K562 (cell line): ENCODE data around the gene ST3GAL5. TPM values are rescaled to one million over a fixed set of nuclear protein-coding genes. Genes with fewer than 3 reads are reported as not detected.

Source experiments
- BHLHE40 ChIP-seq: IDR thresholded peaks from 2 replicates; pipeline ENCODE4 v1.6.1; 2011; ENCODE audit warnings: low read length, improper control_type of control experiment
- FOXK2 ChIP-seq, 2 experiments: fragments of 450-650 bp; IDR thresholded peaks in 1 of 2; conservative IDR thresholded peaks in 1 of 2; 2 replicates each; pipeline ENCODE4 v1.6.1; 2016; ENCODE audit warnings: low read depth in 2 of 2, mild to moderate bottlenecking in 1 of 2
- GMEB1 ChIP-seq: fragments of 250-450 bp; sonication (Bioruptor Pico); IDR thresholded peaks from 2 replicates; pipeline ENCODE4 v1.4.0; 2020; ENCODE audit warnings: mild to moderate bottlenecking
- HES1 ChIP-seq: fragments of 450-650 bp; IDR thresholded peaks from 2 replicates; pipeline ENCODE4 v1.6.1; 2016; ENCODE audit warnings: low read depth, mild to moderate bottlenecking, moderate library complexity
- MYC ChIP-seq, 2 experiments: fragments of 250-450 bp in 1 of 2; sonication (Bioruptor Pico) in 1 of 2; IDR thresholded peaks; 2 replicates each; pipeline versions ENCODE4 v1.5.1 to v1.6.1; 2012 to 2021; ENCODE audit warnings: low read depth in 2 of 2, borderline replicate concordance in 1 of 2, improper control_type of control experiment in 1 of 2, low read length in 1 of 2, mild to moderate bottlenecking in 1 of 2, moderate library complexity in 1 of 2
- NCOA4 ChIP-seq: fragments of 450-650 bp; IDR thresholded peaks from 2 replicates; pipeline ENCODE4 v1.6.1; 2018; ENCODE audit warnings: mild to moderate bottlenecking; ENCODE audit not compliant: partially characterized antibody
- NRF1 ChIP-seq, 2 experiments: fragments of 450-650 bp; IDR thresholded peaks in 1 of 2; conservative IDR thresholded peaks in 1 of 2; 2 replicates each; pipeline ENCODE4 v1.6.1; 2014; ENCODE audit warnings: mild to moderate bottlenecking in 2 of 2
- SMC3 ChIP-seq: conservative IDR thresholded peaks from 2 replicates; pipeline ENCODE4 v1.6.1; 2011; ENCODE audit warnings: low read depth, low read length, improper control_type of control experiment; ENCODE audit not compliant: insufficient read depth
- SRSF3 ChIP-seq: fragments of 200-400 bp; formaldehyde crosslinking; IDR thresholded peaks from 2 replicates; pipeline ENCODE4 v1.6.1; 2016; ENCODE audit warnings: mild to moderate bottlenecking, low read length, moderate library complexity; ENCODE audit not compliant: insufficient read depth
- TRIM24 ChIP-seq, 2 experiments: fragments of 450-650 bp; IDR thresholded peaks; 2 replicates each; pipeline ENCODE4 v1.6.1; 2016
- ZNF354B ChIP-seq: fragments of 250-450 bp; sonication (Bioruptor Pico); IDR thresholded peaks from 2 replicates; pipeline ENCODE4 v1.4.0; 2020
- ZNF644 ChIP-seq: fragments of 200-800 bp; sonication (Bioruptor generic); IDR thresholded peaks from 2 replicates; pipeline ENCODE4 v1.6.1; 2016; ENCODE audit warnings: low read depth, missing genetic modification characterization, missing compliant biosample characterization
- ZNF75A ChIP-seq: fragments of 450-650 bp; formaldehyde crosslinking; IDR thresholded peaks from 2 replicates; pipeline ENCODE4 v1.4.0; 2020; ENCODE audit warnings: mild to moderate bottlenecking
- polyA plus RNA-seq, 8 experiments: library from polyadenylated mRNA; depleted of rRNA in 4 of 8; stranded (reverse) in 5 of 8; unstranded in 3 of 8; fragments of >200 nt; fragmentation: Nextera tagmentation in 2 of 8; fragmentation: Illumina TruSeq in 1 of 8; extraction: Ambion mirVana in 2 of 8; extraction: Trizol in 1 of 8; gene quantifications; 2 replicates each; pipeline versions ENCODE4 v1.2.1 to v1.2.3, GENCODE V29; 2011 to 2014; ENCODE audit warnings: inconsistent platforms in 1 of 8, missing spikeins in 1 of 8
- total RNA-seq, 7 experiments: library from RNA; depleted of rRNA in 6 of 7; stranded (reverse); fragments of >200 nt in 6 of 7; fragmentation: Illumina TruSeq in 2 of 7; extraction: Trizol in 2 of 7; gene quantifications; 2 replicates each; pipeline versions ENCODE4 v1.2.1 to v1.2.3, GENCODE V29; 2011 to 2021; ENCODE audit warnings: low replicate concordance in 1 of 7
- TF ChIP-seq, protein P1 (sequence below), 2 experiments: fragments of 450-650 bp; conservative IDR thresholded peaks; 2 replicates each; pipeline ENCODE4 v1.6.1; 2017; ENCODE audit warnings: mild to moderate bottlenecking in 2 of 2, moderate library complexity in 2 of 2
- TF ChIP-seq, protein P2 (sequence below): fragments of 450-650 bp; IDR thresholded peaks from 2 replicates; pipeline ENCODE4 v1.6.1; 2016; ENCODE audit warnings: antibody characterized with exemption

ST3GAL5 gene
- total and polyA plus RNA-seq, 9 of the 15 experiments (the other 6 are each of a cell fraction or from before 2014, with no cell fraction given), result 1.6 to 10.0 (median 4.2) TPM

GRCh38 chr2:85886590-85886989 lies 2.2 kb downstream of the ST3GAL5 start (continued):
- TF ChIP-seq ZNF354B (no peak), SRSF3 (no peak), TRIM24 (IDR thresholded peaks at IDR 0.05) (no peak), SMC3 (no peak), BHLHE40 (peak; percentile 93), GMEB1 (CRISPR knock-in tag) (no peak), ZNF75A (no peak), MYC (IDR thresholded peaks at IDR 0.05; ENCODE audit: low read depth, low read length) (no peak), MYC (CRISPR knock-in tag; IDR thresholded peaks at IDR 0.05; ENCODE audit: borderline replicate concordance, low read depth) (no peak), NCOA4 (no peak), NRF1 (conservative IDR thresholded peaks at IDR 0.05 in 1 of 2, IDR thresholded peaks at IDR 0.05 in 1 of 2) (peak; percentile 41 to 46; a peak in 2 of 4 replicates), ZNF644 (no peak), HES1 (0 out of 2 replicates have a peak, but pooled peaks have one; percentile 27), FOXK2 (conservative IDR thresholded peaks at IDR 0.05 in 1 of 2, IDR thresholded peaks at IDR 0.05 in 1 of 2; ENCODE audit: low read depth in 2 of 2) (0 out of 4 replicates have a peak, but pooled peaks of 1 of the 2 experiments have one; percentile 27)
- TF ChIP-seq, protein P1, sequence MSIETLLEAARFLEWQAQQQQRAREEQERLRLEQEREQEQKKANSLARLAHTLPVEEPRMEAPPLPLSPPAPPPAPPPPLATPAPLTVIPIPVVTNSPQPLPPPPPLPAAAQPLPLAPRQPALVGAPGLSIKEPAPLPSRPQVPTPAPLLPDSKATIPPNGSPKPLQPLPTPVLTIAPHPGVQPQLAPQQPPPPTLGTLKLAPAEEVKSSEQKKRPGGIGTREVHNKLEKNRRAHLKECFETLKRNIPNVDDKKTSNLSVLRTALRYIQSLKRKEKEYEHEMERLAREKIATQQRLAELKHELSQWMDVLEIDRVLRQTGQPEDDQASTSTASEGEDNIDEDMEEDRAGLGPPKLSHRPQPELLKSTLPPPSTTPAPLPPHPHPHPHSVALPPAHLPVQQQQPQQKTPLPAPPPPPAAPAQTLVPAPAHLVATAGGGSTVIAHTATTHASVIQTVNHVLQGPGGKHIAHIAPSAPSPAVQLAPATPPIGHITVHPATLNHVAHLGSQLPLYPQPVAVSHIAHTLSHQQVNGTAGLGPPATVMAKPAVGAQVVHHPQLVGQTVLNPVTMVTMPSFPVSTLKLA (conservative IDR thresholded peaks at IDR 0.05), result 0 out of 4 replicates have a peak, but pooled peaks of 1 of the 2 experiments have one; percentile 52
- TF ChIP-seq, protein P2, sequence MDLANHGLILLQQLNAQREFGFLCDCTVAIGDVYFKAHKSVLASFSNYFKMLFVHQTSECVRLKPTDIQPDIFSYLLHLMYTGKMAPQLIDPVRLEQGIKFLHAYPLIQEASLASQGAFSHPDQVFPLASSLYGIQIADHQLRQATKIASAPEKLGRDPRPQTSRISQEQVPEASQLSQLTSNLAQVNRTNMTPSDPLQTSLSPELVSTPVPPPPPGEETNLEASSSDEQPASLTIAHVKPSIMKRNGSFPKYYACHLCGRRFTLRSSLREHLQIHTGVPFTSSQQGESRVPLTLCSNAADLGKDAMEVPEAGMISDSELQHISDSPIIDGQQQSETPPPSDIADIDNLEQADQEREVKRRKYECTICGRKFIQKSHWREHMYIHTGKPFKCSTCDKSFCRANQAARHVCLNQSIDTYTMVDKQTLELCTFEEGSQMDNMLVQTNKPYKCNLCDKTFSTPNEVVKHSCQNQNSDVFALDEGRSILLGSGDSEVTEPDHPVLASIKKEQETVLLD, result peak; percentile 50; the same call in 1 of the 2 replicates
